ENCODE measurements around the gene NUMA1.

The NUMA1 gene

GRCh38 chr11:72014761-72015320, 65.5 kb downstream of the NUMA1 start:
- DNase-seq, result no peak

- no peak for DNase-seq
Measured at GRCh38 chr11:72013765-72014711, 66.3 kb downstream of the NUMA1 start.

- no peak for DNase-seq
Measured at GRCh38 chr11:72012897-72013721, 67.2 kb downstream of the NUMA1 start.

GRCh38 chr11:72012091-72012630, 68.2 kb downstream of the NUMA1 start:
- no peak for DNase-seq

- DNase-seq, result no peak
Measured at GRCh38 chr11:72010529-72011233, 69.7 kb downstream of the NUMA1 start.

GRCh38 chr11:72009156-72009555, 71.2 kb downstream of the NUMA1 start:
- no peak for DNase-seq

- DNase-seq, result no peak
Measured at GRCh38 chr11:72008728-72009127, 71.6 kb downstream of the NUMA1 start.

- no peak for DNase-seq
Measured at GRCh38 chr11:72007587-72007986, 72.8 kb downstream of the NUMA1 start.

- no peak for DNase-seq
Measured at GRCh38 chr11:72007089-72007476, 73.3 kb downstream of the NUMA1 start.

GRCh38 chr11:72006309-72007088, 73.8 kb downstream of the NUMA1 start:
- DNase-seq, result no peak

GRCh38 chr11:72005347-72006260, 74.7 kb downstream of the NUMA1 start:
- no peak for DNase-seq

GRCh38 chr11:72004515-72005346, 75.6 kb downstream of the NUMA1 start:
- no peak for DNase-seq

GRCh38 chr11:72003776-72004171, 76.6 kb downstream of the NUMA1 start:
- no peak for DNase-seq

GRCh38 chr11:72002841-72003775, 77.2 kb downstream of the NUMA1 start:
- no peak for DNase-seq

GRCh38 chr11:72001834-72002591, 78.3 kb downstream of the NUMA1 start:
- no peak for DNase-seq

- DNase-seq, result no peak
Measured at GRCh38 chr11:72001285-72001684, 79.1 kb downstream of the NUMA1 start.

GRCh38 chr11:72000202-72000867, 80.0 kb downstream of the NUMA1 start:
- no peak for DNase-seq

Data from activated CD4-positive, CD25-positive, alpha-beta regulatory T cell (primary cell).